M059J (cell line): Measurements from ENCODE around the gene RAB20. TPM values are rescaled to one million over a fixed set of nuclear protein-coding genes. Genes with fewer than 3 reads are reported as not detected.
"Not testable (repeated sequence)": the region's sequence is repeated elsewhere in the genome, so short reads cannot be mapped to it uniquely, and the experiment has no call there.

Source experiments
- DNase-seq: peaks from one replicate; pipeline ENCODE4 v3.0.0-alpha.2; 2012; ENCODE audit warnings: low read depth
- total RNA-seq: library from RNA; depleted of rRNA; stranded (reverse); fragments of >200 nt; shearing (Covaris generic); gene quantifications from 2 replicates; pipeline ENCODE4 v1.2.3, GENCODE V29; 2014

The RAB20 gene
- total RNA-seq, 1 experiment from 2014 or later = 9.3 TPM

DNA sequence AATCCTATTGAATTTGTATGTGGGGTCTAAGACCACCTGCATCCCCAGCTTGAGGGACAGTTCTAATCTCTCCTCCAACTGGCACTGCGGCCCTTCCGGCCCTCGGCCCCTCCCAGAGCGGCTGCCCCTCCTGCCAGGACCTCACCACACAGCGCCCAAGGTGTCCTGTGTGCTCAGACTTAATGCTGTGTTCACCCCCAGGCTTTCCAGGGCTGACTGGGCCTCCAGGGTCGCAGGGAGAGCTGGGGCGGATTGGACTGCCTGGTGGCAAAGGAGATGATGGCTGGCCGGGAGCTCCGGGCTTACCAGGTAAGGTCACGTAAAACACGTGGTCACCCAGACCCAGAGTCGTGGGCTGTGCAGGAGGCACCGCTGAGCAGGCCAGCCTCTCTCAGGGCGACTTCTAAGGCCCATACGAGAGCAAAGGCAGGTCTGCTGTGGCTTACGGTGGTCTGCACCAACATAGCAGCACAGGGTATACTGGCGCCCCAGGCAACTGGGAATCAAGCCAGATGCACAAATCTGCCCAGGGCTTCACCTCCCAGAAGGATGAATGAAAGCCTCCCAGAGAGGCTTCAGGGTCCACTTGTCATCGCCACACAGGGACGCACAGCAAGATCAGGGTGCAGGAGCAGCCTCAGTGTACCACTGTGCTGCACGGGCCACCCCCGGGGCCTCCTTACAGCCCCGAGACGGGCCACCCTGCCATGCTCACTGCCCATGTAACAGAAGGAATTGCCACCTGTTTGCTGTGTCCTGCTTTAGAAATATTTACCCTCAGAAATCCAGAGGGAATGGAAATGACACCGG is 69.4 kb downstream of the RAB20 start:
- DNase-seq = no peak

- DNase-seq = no peak
Measured at GRCh38 chr13:110490009-110490770, 71.3 kb downstream of the RAB20 start.

- DNase-seq = not testable (repeated sequence)
Measured at GRCh38 chr13:110486880-110487279, 74.6 kb downstream of the RAB20 start.

GRCh38 chr13:110486061-110486715 is 75.3 kb downstream of the RAB20 start:
- DNase-seq = no peak

DNA sequence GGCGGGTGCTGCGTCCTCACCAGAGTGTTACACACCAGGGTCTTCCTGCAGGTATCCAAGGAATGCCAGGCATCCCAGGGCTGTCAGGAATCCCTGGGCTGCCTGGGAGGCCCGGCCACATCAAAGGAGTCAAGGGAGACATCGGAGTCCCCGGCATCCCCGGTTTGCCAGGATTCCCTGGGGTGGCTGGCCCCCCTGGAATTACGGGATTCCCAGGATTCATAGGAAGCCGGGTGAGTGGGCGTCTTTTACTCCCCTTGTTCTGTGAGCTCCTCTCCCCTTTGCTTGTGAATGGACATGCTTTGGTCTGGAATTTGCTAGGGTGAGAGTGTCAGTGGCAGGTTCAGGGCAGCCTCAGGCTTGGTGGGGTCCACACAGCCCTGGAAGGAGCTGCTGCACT is 75.9 kb downstream of the RAB20 start:
- peak; percentile 29 for DNase-seq

DNA sequence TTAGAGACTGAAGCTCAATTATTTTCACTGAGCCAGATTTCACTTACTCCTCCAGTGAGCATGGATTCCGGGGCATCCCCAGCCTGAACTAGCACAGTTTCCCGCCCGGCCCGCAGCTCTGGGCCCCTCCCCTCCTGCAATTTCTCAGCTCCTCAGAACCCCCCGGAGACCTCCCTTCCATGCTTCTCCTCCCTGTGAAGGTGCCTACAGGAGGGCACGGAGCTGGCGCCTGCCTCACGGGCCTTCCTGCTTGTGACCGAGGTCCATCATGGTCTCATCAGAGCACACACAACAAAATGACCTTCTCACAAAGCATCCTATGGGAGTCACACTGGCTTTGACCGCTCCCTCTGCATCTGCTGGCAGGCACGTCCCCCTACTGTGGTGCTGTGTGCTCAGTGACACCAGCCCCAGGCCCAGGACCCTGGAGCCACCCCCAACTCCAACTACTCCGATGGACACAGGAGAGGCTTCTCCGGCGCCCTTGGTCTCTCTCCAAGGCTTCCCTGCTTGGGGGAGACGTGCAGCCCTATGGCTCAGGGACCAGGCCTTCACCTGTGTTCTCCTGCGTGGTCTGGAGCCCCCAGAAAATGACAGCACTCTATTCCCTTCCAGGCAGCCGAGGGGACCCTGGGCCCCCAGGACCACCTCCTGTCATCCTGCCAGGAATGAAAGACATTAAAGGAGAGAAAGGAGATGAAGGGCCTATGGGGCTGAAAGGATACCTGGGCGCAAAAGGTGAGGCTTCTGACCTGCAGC is 77.1 kb downstream of the RAB20 start:
- no peak for DNase-seq

GRCh38 chr13:110483386-110483968 is 78.0 kb downstream of the RAB20 start:
- no peak for DNase-seq

GRCh38 chr13:110480161-110480560 is 81.4 kb downstream of the RAB20 start:
- DNase-seq = no peak

DNA sequence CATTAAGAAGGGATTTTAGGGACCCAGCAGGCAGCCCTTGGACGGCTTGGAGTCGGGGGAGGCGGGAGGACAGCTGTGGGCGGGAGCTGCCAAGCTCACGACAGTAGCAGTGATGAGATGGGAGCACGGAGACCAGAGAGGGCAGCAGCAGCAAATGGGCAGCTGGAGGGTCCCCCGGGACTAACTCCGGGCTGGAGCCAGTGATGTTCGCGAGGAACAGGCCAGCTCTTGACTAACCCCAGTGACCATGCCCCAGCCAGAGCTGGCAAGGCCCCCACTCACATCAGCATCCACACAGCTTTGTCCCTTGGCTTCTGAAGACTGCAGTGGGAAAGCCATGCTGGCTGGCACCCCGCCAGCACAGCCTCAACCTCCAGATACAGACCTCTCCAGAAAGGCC is 81.9 kb downstream of the RAB20 start:
- DNase-seq = no peak

- no peak for DNase-seq
Measured at GRCh38 chr13:110479215-110479545, 82.3 kb downstream of the RAB20 start.

DNA sequence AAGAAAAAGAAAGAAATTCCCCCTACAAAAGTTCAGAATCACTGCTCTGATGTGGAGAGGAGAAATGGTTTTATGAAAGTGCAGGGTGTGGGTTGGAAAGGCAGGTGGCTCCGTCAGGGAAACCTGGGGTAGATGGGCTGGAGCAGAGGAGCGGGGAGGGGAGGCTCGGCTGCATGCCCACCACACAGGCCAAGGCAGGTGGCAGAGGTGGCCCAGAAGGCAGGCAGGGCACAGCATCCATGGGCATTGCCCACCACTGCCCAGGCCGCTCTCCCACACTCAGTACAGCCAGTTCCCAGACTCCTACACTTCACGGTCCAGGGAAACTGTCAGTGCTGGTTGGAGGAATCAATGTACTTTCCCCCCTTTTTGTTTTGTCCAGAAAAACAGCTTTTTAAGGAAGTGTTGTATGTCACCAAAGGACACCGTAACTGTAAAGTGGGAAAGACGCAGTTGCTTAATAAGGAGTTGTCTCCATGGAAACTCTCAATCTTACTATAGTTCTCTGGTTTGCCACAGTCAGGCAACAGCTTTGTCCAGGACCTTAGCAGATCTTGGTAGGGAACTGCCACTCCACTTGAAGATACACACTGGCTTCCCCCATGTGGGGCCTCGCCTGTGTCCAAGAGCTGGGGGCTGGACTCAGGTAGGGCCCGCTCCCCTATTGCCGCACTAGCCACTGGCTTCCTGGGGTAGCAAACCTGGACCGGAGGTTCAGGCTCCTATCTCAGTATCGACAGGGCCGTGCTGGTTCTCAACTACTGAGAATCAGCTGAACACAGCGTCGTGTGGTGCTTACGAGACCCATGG is 82.9 kb downstream of the RAB20 start:
- no peak for DNase-seq

DNA sequence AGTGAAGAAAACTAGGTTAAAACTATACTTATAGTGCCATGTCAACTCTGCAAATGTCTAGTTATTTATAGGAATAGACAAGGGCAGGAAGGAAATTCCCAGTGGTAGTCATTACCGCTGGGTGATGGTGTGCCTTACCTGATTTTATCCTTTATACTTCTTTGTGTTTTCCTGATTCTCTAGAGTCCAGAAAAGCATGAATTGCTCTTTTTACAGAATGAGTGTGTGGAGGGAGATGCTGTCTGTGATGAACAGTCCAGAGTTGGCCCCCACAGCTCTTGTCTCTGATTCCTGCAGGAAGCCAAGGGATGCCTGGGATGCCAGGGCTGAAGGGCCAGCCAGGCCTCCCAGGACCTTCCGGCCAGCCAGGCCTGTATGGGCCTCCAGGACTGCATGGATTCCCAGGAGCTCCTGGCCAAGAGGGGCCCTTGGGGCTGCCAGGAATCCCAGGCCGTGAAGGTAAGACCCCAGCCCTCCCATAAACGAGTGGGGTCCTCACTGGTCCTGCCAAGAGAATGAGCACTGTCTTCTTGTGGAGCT is 83.7 kb downstream of the RAB20 start:
- no peak for DNase-seq

DNA sequence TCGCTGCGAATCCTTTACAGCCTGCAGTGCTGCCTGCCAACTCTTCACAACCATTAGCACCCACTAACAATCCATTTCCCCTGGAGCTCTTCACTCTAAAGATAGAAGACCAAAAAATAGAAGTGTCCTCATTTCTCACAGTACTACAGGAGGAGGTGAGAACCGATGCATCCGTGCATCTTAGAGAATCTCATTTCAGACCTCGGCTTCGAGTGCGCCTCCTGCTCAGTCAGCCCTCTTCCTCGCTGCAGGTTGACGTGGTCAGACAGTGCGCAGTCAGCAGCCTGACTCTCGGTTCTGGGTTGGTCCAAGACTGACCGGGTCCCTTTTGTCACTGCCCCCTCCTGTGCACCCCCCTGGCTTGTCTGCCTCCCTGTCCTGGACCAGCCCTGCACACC is 85.3 kb downstream of the RAB20 start:
- no peak for DNase-seq

DNA sequence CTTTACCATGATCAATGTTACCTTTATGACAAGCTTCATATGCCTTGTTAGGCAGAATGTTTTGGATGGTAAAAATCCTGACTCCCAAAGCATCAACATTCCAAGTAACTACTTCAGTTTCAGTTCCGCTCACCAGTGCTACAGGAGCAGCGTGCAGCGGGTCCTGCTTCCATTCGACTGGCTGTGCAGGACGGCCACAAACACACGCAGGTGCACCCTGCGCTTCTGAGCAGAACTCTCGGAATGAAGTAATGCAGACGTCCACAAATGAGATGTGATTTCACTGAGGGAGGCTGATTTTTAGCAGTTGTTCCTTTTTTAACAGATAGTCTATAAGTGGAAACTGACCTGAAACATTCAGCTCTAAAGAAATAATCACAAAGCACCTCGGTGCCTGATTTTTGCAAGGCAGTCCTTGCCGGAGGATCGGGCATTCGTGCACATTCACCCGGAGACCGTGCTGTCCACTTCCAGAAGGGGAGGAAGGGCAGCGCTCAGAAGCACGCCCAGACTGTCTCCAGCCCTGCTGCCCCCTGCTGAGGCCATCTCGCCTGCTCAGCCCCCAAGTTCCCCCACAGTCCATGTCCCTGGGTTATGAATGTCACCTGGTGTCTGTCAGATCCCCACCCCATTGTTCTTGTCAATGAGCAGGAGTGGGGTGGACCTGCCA is 85.8 kb downstream of the RAB20 start:
- no peak for DNase-seq

DNA sequence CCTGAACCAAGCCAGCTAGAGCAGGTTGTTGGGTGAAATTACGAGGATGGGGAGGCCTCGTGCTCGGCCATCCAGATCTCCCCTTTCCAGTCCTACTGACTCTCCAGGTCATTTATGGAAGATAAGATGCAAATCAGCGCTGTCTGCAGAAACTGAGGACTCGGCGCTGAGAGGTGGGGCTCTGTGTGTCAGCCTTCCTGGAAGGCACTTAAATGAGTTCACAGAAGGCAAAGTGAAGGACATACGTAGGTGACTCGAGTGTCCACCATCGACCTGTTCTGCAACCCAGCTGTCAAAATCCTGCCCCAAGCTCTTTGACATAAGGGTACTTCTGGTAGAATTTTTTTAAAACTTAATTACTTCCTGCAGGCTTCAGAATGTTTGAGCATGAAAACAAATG is 86.4 kb downstream of the RAB20 start:
- no peak for DNase-seq

- no peak for DNase-seq
Measured at GRCh38 chr13:110474713-110475112, 86.8 kb downstream of the RAB20 start.
